Ureter (tissue), 1 donor: ENCODE results near the gene IL11. TPM values are rescaled to one million over a fixed set of nuclear protein-coding genes. Genes with fewer than 3 reads are reported as not detected.

Experiments
- DNase-seq: peaks from one replicate; pipeline ENCODE4 v3.0.0-alpha.2; 2020; ENCODE audit warnings: low spot score
- total RNA-seq: library from RNA; stranded (reverse); gene quantifications from one replicate; pipeline ENCODE4 v1.2.4, GENCODE V29; 2023
- donor health status: DM: yes; HTN: yes; CAD: no.

The IL11 gene
- total RNA-seq, 1 donor from 2014 or later, result not detected

GRCh38 chr19:55373306-55373992 lies 3.2 kb upstream of the IL11 start:
- no peak for DNase-seq

GRCh38 chr19:55372316-55373081 lies 2.2 kb upstream of the IL11 start:
- no peak for DNase-seq

GRCh38 chr19:55369653-55370304 lies 484 bp downstream of the IL11 start:
- no peak for DNase-seq

GRCh38 chr19:55368701-55369563 lies 1.3 kb downstream of the IL11 start:
- DNase-seq, result no peak

- no peak for DNase-seq
These were observed 2.2 kb downstream of the IL11 start for GRCh38 chr19:55368106-55368505.

GRCh38 chr19:55366790-55367189 lies 3.5 kb downstream of the IL11 start:
- no peak for DNase-seq

GRCh38 chr19:55365964-55366363 lies 4.3 kb downstream of the IL11 start:
- DNase-seq, result no peak

- DNase-seq, result no peak
These were observed 5.0 kb downstream of the IL11 start for GRCh38 chr19:55365245-55365644.

GRCh38 chr19:55362990-55363716 lies 7.1 kb downstream of the IL11 start, which contains the start of gene GARIN5B:
Gene GARIN5B (minus strand): TSS chr19:55363260. CDS start chr19:55363066, 194 bp downstream.
- no peak for DNase-seq

GRCh38 chr19:55362174-55362989 lies 7.9 kb downstream of the IL11 start:
- DNase-seq, result no peak

- no peak for DNase-seq
These were observed 9.4 kb downstream of the IL11 start for GRCh38 chr19:55360902-55361301.

- no peak for DNase-seq
These were observed 11.0 kb downstream of the IL11 start for GRCh38 chr19:55358943-55359908.

GRCh38 chr19:55358493-55358892 lies 11.8 kb downstream of the IL11 start:
- no peak for DNase-seq

GRCh38 chr19:55355213-55355821 lies 14.9 kb downstream of the IL11 start:
- DNase-seq, result no peak

- DNase-seq, result no peak
These were observed 15.5 kb downstream of the IL11 start, which contains the start of gene COX6B2 for GRCh38 chr19:55354698-55355212. Gene COX6B2 (minus strand): TSS chr19:55354719. CDS start chr19:55354521, 198 bp downstream.

GRCh38 chr19:55353803-55354697 lies 16.2 kb downstream of the IL11 start:
- DNase-seq, result no peak

- DNase-seq, result no peak
These were observed 16.9 kb downstream of the IL11 start for GRCh38 chr19:55353356-55353802.
